Measurements from ENCODE around the gene DNAJB9. TPM values are rescaled to one million over a fixed set of nuclear protein-coding genes. Genes with fewer than 3 reads are reported as not detected.
A peak's percentile ranks its signal among the peaks of the same experiment; 100 is the strongest.
"Not testable (repeated sequence)": the region's sequence is repeated elsewhere in the genome, so short reads cannot be mapped to it uniquely, and the experiment has no call there.

DNAJB9 gene
- total RNA-seq = 31.3 TPM
- long read RNA-seq, transcript DNAJB9-201 (3 exons, 2,715 nt) = major isoform, 112 of 117 reads
- long read RNA-seq, partial matches to known transcripts = 1 of 117 reads
- long read RNA-seq, other reads (novel, unspliced or antisense) = 3 of 117 reads

DNA sequence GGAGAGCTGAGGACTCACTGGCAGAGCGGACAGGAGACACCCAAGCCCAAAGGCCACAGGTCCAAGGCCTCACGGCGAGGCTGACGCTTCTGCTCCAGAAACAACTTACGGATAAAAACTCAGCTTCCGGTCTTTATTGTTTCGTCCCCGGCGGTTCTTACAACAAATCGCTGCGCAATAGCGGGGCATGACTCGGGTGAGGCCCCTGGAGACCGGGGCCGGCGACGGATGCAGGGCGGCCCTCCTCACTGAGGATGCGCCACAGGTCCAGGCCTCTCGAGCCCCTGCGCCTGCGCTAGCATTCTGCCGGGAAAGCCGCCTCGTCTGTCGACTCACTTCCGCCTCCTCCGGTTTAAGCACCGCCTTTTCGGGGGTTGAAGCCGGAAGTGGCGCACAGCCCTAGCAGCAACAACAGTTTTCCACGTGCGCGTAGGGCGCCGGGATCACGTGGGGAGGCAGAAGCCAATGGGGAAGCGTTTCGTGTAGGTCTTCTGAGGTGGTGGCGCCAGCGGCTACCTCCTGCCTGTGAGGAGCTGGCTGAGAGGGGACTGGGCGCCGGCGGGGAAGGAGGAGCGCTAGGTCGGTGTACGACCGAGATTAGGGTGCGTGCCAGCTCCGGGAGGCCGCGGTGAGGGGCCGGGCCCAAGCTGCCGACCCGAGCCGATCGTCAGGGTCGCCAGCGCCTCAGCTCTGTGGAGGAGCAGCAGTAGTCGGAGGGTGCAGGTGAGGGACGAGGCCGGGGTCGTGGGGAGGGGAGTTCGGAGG lies at the start of gene DNAJB9, which contains the start of gene THAP5:
Gene DNAJB9, plus strand, starts transcription at position 494 of the 765 bp plus-strand sequence. CDS start 1,853 bp downstream, outside the sequence.
Gene THAP5, minus strand, starts transcription at position 326 of the 765 bp plus-strand sequence. Its CDS starts 137 bp downstream, at position 189.
- intact Hi-C loops (cut with DNase I) = loop anchor here (5.0 kb wide), 1 partner anchor 42 kb away; the partner anchor contains the start of gene PNPLA8
- DNase-seq = peak; percentile 99
- ATAC-seq (ENCODE audit: poor library complexity) = peak; percentile 98

GRCh38 chr7:108522780-108523179 lies 46.9 kb upstream of the DNAJB9 start:
- no peak for ATAC-seq (ENCODE audit: poor library complexity)
- intact Hi-C loops (cut with DNase I) = no loop called here
- no peak for DNase-seq

DNA sequence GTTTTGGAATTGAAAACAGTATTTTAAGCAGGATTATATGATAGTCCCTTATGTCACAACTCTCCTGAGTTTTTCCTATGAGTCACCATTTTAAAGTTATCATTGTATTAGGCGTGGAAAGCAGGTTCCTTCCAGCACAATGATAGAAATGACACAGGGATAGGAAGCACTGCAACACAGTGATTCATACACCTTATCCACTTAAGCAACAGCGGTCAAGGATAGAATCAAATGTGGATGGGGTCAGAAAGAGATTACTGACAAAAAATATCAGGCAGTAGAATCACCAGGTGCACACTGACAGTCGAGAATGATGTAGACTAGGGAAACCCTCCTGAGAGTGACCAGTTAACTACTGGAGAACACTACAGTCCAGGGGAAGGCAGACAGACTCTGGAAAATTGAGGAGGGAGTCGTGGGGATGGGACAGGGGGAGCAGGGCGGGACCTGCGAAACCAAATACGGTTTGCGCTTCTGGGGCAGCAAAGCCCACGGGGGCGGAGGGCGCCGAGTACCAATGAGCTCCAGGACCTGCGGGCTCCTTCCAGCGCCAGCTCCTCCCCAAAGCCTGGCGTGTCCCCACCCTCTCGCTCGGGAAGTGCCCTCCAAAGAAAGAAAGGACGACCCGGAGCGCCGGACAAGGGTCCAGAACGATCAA lies 44.2 kb upstream of the DNAJB9 start:
- ATAC-seq (ENCODE audit: poor library complexity) (peak; percentile 84), DNase-seq (peak; percentile 92)
- intact Hi-C loops (cut with DNase I) = loop anchor here (5.0 kb wide), 1 partner anchor 42 kb away; the partner anchor contains the start of genes DNAJB9 and THAP5

GRCh38 chr7:108525985-108526767 lies 43.5 kb upstream of the DNAJB9 start, which contains the start of gene PNPLA8:
Gene PNPLA8, minus strand, starts transcription at chr7:108526135. Its CDS starts 10,644 bp downstream, at chr7:108515491.
- peak; percentile 97 for ATAC-seq (ENCODE audit: poor library complexity)
- intact Hi-C loops (cut with DNase I) = loop anchor here (5.0 kb wide), 1 partner anchor 41 kb away; the partner anchor contains the start of genes DNAJB9 and THAP5
- peak; percentile 100 for DNase-seq

- DNase-seq (no peak), ATAC-seq (ENCODE audit: poor library complexity) (no peak)
- intact Hi-C loops (cut with DNase I) = loop anchor here (5.0 kb wide), 1 partner anchor 41 kb away; the partner anchor contains the start of genes DNAJB9 and THAP5
Observed at GRCh38 chr7:108526768-108527017, 43.0 kb upstream of the DNAJB9 start.

GRCh38 chr7:108528183-108528712 lies 41.4 kb upstream of the DNAJB9 start:
- intact Hi-C loops (cut with DNase I) = loop anchor here (5.0 kb wide), 1 partner anchor 39 kb away; the partner anchor contains the start of genes DNAJB9 and THAP5
- DNase-seq (no peak), ATAC-seq (ENCODE audit: poor library complexity) (no peak)

DNA sequence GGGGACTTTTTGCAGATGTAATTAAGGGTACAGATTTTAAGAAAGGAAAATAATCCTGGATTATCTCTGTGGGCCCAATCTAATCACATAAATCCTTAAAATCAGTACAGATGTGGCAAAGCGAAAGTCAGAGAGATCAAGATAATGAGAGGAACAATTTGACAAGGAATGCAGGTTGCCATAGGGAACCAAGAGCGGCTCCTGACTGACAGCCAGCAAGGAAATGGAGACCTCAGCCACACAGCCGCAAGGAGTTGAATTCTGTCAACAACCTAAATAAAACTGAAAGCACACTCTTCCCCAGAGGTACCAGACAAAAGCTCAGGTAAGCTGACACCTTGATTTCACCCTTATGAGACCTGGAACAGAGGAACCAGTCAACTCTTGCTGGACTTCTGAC lies 40.3 kb upstream of the DNAJB9 start:
- intact Hi-C loops (cut with DNase I) = loop anchor here (5.0 kb wide), 1 partner anchor 38 kb away; the partner anchor contains the start of genes DNAJB9 and THAP5
- ATAC-seq (ENCODE audit: poor library complexity) (no peak), DNase-seq (no peak)

GRCh38 chr7:108533712-108534111 lies 36.0 kb upstream of the DNAJB9 start:
- DNase-seq (no peak), ATAC-seq (ENCODE audit: poor library complexity) (no peak)
- intact Hi-C loops (cut with DNase I) = no loop called here

DNA sequence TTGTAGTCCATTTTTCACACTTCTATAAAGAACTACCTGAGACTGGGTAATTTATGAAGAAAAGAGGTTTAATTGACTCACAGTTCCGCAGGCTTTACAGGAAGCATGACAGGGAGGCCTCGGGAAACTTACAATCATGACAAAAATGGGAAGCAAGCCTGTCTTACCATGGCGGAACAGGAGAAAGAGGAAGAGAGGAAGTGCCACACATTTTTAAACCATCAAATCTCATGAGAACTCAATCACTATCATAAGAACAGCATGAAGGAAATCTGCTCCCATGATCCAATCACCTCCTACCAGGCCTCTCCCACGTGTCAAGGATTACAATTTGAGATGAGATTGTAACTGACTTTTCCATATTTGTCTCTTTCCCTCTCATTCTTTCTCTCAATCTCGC lies 34.4 kb upstream of the DNAJB9 start:
- ATAC-seq (ENCODE audit: poor library complexity) = no peak
- intact Hi-C loops (cut with DNase I) = no loop called here
- no peak for DNase-seq

DNA sequence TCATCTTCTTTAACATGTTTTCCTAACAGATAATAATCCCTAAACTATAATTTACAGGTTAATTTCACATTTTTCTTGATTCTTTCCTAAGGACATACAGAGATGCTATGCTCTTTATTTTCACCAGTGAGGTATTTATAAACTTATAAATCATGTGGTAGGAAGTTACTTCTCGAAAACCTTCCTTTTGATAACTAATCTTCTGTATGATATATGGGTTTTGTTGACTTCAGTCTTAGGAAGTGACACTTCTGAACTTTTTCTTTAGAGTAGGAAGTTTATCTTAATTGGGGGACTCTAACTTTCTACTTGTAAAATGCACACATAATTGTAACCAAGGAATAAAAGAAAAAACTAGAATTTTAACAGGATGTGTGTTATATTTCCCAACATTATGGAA lies 33.9 kb upstream of the DNAJB9 start:
- intact Hi-C loops (cut with DNase I) = no loop called here
- ATAC-seq (ENCODE audit: poor library complexity) (no peak), DNase-seq (no peak)

GRCh38 chr7:108537229-108537628 lies 32.4 kb upstream of the DNAJB9 start:
- DNase-seq = no peak
- ATAC-seq (ENCODE audit: poor library complexity) = no peak
- intact Hi-C loops (cut with DNase I) = no loop called here

GRCh38 chr7:108538236-108538635 lies 31.4 kb upstream of the DNAJB9 start:
- DNase-seq; ATAC-seq (ENCODE audit: poor library complexity); intact Hi-C loops (cut with DNase I): not testable (repeated sequence)

GRCh38 chr7:108538685-108539084 lies 31.0 kb upstream of the DNAJB9 start:
- ATAC-seq (ENCODE audit: poor library complexity); intact Hi-C loops (cut with DNase I): not testable (repeated sequence)

GRCh38 chr7:108541478-108541877 lies 28.2 kb upstream of the DNAJB9 start:
- ATAC-seq (ENCODE audit: poor library complexity) (no peak), DNase-seq (no peak)
- intact Hi-C loops (cut with DNase I) = no loop called here

More at GRCh38 chr7:108538685-108539084, 31.0 kb upstream of the DNAJB9 start:
- not testable (repeated sequence) for DNase-seq

GRCh38 chr7:108548141-108548896 lies 21.4 kb upstream of the DNAJB9 start:
- ATAC-seq (ENCODE audit: poor library complexity); intact Hi-C loops (cut with DNase I); DNase-seq: not testable (repeated sequence)

DNA sequence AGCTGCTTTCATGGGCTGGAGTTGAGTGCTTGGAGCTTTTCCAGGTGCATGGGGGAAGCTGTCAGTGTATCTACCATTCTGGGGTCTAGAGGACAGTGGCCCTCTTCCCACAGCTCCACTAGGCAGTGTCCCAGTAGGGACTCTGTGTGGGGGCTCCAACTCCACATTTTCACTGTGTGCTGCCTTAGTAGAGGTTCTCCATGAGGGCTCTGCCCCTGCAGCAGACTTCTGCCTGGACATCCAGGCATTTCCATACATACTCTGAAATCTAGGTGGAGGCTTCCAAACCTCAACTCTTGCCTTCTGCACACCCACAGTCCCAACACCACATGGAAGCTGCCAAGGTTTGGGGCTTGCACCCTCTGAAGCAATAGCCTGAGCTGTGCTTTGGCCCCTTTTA lies 13.0 kb upstream of the DNAJB9 start:
- ATAC-seq (ENCODE audit: poor library complexity); DNase-seq; intact Hi-C loops (cut with DNase I): not testable (repeated sequence)

- ATAC-seq (ENCODE audit: poor library complexity) (no peak), DNase-seq (no peak)
- intact Hi-C loops (cut with DNase I) = no loop called here
Observed at GRCh38 chr7:108557191-108557590, 12.5 kb upstream of the DNAJB9 start.

GRCh38 chr7:108557617-108558016 lies 12.1 kb upstream of the DNAJB9 start:
- DNase-seq (no peak), ATAC-seq (ENCODE audit: poor library complexity) (no peak)
- intact Hi-C loops (cut with DNase I) = no loop called here

All from Right ventricle myocardium superior (tissue), 1 donor.